Activated T-helper 1 cell treated with anti-CD3 and anti-CD28 coated beads, Interleukin-12 subunit alpha, Interleukin-12 subunit beta, Interleukin-2, Interleukin-4 antibody, amounts not matched to agents 30 ng/mL and 10 ng/mL and 1 ng/mL, durations not matched to agents 14 hours and 24 hours and 36 hours (primary cell): ENCODE data around the gene ARHGAP32. TPM values are rescaled to one million over a fixed set of nuclear protein-coding genes. Genes with fewer than 3 reads are reported as not detected.
"Not testable (repeated sequence)": the region's sequence is repeated elsewhere in the genome, so short reads cannot be mapped to it uniquely, and the experiment has no call there.

Source experiments
- DNase-seq: peaks from one replicate; pipeline ENCODE4 v3.0.0; 2021; ENCODE audit warnings: low spot score
- H3K27ac Mint-ChIP-seq: one replicate; pipeline ENCODE4 v1.8.0; 2021; ENCODE audit warnings: mild to moderate bottlenecking, mixed read lengths
- H3K27me3 Mint-ChIP-seq: one replicate; pipeline ENCODE4 v1.8.0; 2022; ENCODE audit warnings: mild to moderate bottlenecking, moderate library complexity, mixed read lengths; ENCODE audit not compliant: insufficient read depth
- H3K36me3 Mint-ChIP-seq: one replicate; pipeline ENCODE4 v1.8.0; 2021; ENCODE audit warnings: low read depth, mixed read lengths
- H3K4me1 Mint-ChIP-seq: one replicate; pipeline ENCODE4 v1.8.0; 2021; ENCODE audit warnings: low read depth, mixed read lengths
- H3K4me3 Mint-ChIP-seq: one replicate; pipeline ENCODE4 v1.8.0; 2021; ENCODE audit warnings: mild to moderate bottlenecking, moderate library complexity, mixed read lengths
- H3K9me3 Mint-ChIP-seq: one replicate; pipeline ENCODE4 v1.8.0; 2021; ENCODE audit warnings: mixed read lengths
- intact Hi-C: fragments of 100-400 bp; cut with micrococcal nuclease; formaldehyde crosslinking; loops from one replicate; pipeline ENCODE4 v1.15.1; 2024
- total RNA-seq: library from RNA; stranded (reverse); gene quantifications from 2 replicates; pipeline ENCODE4 v1.2.3, GENCODE V29; 2022

The ARHGAP32 gene
- total RNA-seq, 1 donor from 2014 or later: 4.3 TPM

DNA sequence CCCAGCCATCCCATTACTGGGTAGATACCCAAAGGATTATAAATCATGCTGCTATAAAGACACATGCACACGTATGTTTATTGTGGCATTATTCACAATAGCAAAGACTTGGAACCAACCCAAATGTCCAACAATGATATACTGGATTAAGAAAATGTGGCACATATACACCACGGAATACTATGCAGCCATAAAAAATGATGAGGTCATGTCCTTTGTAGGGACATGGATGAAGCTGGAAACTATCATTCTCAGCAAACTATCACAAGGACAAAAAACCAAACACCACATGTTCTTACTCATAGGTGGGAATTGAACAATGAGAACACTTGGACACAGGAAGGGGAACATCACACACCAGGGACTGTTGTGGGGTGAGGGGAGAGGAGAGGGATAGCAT lies 7.0 kb downstream of the ARHGAP32 start:
- H3K4me3 Mint-ChIP-seq, intact Hi-C loops, H3K27ac Mint-ChIP-seq, H3K9me3 Mint-ChIP-seq, H3K4me1 Mint-ChIP-seq, H3K36me3 Mint-ChIP-seq, H3K27me3 Mint-ChIP-seq, DNase-seq: not testable (repeated sequence)

DNA sequence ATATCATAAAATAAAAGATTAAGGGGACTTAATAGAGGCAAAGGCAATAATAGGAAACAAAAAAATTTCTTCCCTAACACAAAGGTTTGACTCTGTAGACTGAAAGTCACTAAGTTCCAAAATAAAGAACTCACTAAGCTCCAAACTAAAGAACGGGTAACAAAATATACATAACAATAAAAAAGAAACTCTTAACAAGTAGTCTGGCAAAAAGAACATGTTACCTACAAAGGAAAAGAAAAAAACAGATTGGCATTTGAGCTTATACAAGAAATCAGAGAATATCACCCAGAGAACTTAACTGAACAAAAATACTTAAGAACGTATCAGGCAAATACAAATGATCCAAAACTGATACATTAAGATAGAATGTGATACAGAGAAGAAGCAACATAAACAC lies 7.5 kb downstream of the ARHGAP32 start:
- Mint-ChIP-seq H3K27ac (no peak overlapping the region), H3K27me3 (no peaks in the 10 kb centered on the region), H3K4me1 (no peaks in the 10 kb centered on the region), H3K36me3 (no peaks in the 10 kb centered on the region), H3K9me3 (no peaks in the 10 kb centered on the region), H3K4me3 (no peak overlapping the region)
- intact Hi-C loops: no loop called here
- no peak for DNase-seq

- intact Hi-C loops: no loop called here
- H3K4me3 Mint-ChIP-seq: no peak overlapping the region
Observed at GRCh38 chr11:129167315-129167714, 24.8 kb downstream of the ARHGAP32 start.

GRCh38 chr11:129163714-129164164 lies 28.4 kb downstream of the ARHGAP32 start:
- intact Hi-C loops: no loop called here
- no peak for DNase-seq
- H3K4me1 Mint-ChIP-seq: peaks cover 8% of the 10 kb centered on the region
- H3K27me3 Mint-ChIP-seq: peaks cover 2% of the 10 kb centered on the region
- no peak overlapping the region for H3K4me3 Mint-ChIP-seq
- no peak overlapping the region for H3K27ac Mint-ChIP-seq
- H3K9me3 Mint-ChIP-seq: peaks cover 9% of the 10 kb centered on the region
- no peaks in the 10 kb centered on the region for H3K36me3 Mint-ChIP-seq

More at GRCh38 chr11:129167315-129167714, 24.8 kb downstream of the ARHGAP32 start:
- DNase-seq: no peak
- Mint-ChIP-seq H3K36me3 (no peaks in the 10 kb centered on the region), H3K27me3 (peaks cover 2% of the 10 kb centered on the region), H3K4me1 (peaks cover 8% of the 10 kb centered on the region), H3K27ac (no peak overlapping the region), H3K9me3 (peaks cover 12% of the 10 kb centered on the region)

DNA sequence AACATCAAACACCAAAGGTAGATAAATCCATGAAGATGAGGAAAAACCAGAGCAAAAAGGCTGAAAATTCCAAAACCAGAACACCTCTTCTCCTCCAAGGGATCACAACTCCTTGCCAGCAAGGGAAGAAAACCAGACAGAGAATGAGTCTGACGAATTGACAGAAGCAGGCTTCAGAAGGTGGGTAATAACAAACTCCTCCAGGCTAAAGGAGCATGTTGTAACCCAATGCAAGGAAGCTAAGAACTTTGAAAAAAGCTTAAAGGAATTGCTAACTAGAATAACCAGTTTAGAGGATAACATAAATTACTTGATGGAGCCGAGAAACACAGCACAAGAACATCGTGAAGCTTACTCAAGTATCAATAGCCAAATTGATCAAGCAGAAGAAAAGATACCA lies 35.0 kb downstream of the ARHGAP32 start:
- intact Hi-C loops, H3K27me3 Mint-ChIP-seq, H3K4me3 Mint-ChIP-seq, H3K27ac Mint-ChIP-seq, H3K4me1 Mint-ChIP-seq, DNase-seq, H3K36me3 Mint-ChIP-seq, H3K9me3 Mint-ChIP-seq: not testable (repeated sequence)

DNA sequence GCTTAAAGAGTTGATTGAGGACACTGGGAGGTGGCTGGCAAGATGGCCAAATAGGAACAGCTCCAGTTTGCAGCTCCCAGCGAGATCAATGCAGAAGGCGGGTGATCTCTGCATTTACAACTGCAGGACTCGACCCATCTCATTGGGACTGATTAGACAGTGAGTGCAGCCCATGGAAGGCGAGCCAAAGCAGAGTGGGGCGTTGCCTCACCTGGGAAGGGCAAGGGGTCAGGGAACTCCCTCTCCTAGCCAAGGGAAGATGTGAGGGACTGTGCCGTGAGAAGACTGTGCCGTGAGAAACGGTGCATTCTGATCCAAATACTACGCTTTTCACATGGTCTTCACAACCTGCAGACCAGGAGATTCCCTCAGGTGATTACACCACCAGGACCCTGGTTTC lies 36.4 kb downstream of the ARHGAP32 start:
- Mint-ChIP-seq H3K4me1 (no peaks in the 10 kb centered on the region), H3K27ac (no peak overlapping the region), H3K27me3 (no peaks in the 10 kb centered on the region), H3K4me3 (no peak overlapping the region), H3K36me3 (no peaks in the 10 kb centered on the region), H3K9me3 (peaks cover 5% of the 10 kb centered on the region)
- intact Hi-C loops: no loop called here
- DNase-seq: no peak

DNA sequence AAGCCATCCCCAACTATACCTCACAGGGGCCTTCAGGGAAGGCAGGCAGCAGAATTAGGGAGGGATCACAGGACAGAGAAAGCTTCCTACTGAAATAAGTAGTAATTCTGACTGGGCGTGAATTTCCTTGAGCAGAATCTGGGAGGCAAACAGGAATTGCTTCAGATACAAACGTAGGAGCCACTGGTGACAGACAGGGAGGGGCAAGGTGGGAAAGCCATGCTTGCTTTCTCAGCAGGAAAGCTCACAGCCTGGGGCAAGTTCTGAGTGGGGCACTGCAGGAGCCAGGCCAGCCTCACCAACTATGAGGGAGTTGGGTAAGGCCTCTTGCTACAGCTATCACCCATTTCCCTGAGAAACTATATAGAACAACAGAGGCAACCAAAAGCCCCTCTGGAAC lies 43.6 kb downstream of the ARHGAP32 start:
- Mint-ChIP-seq H3K4me3 (no peak overlapping the region), H3K27me3 (peaks cover 4% of the 10 kb centered on the region)
- intact Hi-C loops: no loop called here

GRCh38 chr11:129146191-129146590 lies 45.9 kb downstream of the ARHGAP32 start:
- Mint-ChIP-seq H3K27me3 (peaks cover 4% of the 10 kb centered on the region), H3K27ac (no peak overlapping the region), H3K4me3 (no peak overlapping the region), H3K36me3 (no peaks in the 10 kb centered on the region), H3K4me1 (no peaks in the 10 kb centered on the region), H3K9me3 (peaks cover 4% of the 10 kb centered on the region)
- intact Hi-C loops: no loop called here
- DNase-seq: no peak

More for the DNA sequence above, 43.6 kb downstream of the ARHGAP32 start:
- peaks cover 9% of the 10 kb centered on the region for H3K9me3 Mint-ChIP-seq
- no peak for DNase-seq
- H3K36me3 Mint-ChIP-seq: no peaks in the 10 kb centered on the region
- no peaks in the 10 kb centered on the region for H3K4me1 Mint-ChIP-seq
- no peak overlapping the region for H3K27ac Mint-ChIP-seq

GRCh38 chr11:129145276-129145675 lies 46.8 kb downstream of the ARHGAP32 start:
- no peak overlapping the region for H3K4me3 Mint-ChIP-seq
- H3K27me3 Mint-ChIP-seq: peaks cover 2% of the 10 kb centered on the region
- H3K27ac Mint-ChIP-seq: no peak overlapping the region
- no peaks in the 10 kb centered on the region for H3K36me3 Mint-ChIP-seq
- H3K9me3 Mint-ChIP-seq: peaks cover 4% of the 10 kb centered on the region
- H3K4me1 Mint-ChIP-seq: no peaks in the 10 kb centered on the region
- intact Hi-C loops: no loop called here
- no peak for DNase-seq

DNA sequence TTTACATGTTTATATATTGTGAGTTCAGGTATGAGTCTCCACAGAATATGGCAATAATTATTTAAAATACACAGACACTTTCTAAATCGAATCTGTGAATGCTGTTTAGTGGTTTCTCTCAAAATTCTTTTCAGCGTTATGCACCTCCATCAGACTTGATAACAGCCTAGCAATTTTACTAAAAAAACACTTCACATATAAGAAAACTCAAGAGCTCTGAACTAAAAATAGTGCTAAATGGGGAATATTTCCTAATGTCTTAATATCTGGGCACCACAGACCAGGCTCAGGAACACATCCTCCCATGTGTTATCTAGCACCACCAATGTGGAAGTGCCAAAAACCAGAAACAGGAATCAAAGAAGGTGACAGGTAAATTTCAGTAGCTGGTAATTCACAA lies 47.9 kb downstream of the ARHGAP32 start:
- Mint-ChIP-seq H3K36me3 (no peaks in the 10 kb centered on the region), H3K4me3 (no peak overlapping the region), H3K27me3 (peaks cover 2% of the 10 kb centered on the region), H3K4me1 (no peaks in the 10 kb centered on the region), H3K9me3 (no peaks in the 10 kb centered on the region), H3K27ac (no peak overlapping the region)
- intact Hi-C loops: no loop called here
- DNase-seq: no peak

DNA sequence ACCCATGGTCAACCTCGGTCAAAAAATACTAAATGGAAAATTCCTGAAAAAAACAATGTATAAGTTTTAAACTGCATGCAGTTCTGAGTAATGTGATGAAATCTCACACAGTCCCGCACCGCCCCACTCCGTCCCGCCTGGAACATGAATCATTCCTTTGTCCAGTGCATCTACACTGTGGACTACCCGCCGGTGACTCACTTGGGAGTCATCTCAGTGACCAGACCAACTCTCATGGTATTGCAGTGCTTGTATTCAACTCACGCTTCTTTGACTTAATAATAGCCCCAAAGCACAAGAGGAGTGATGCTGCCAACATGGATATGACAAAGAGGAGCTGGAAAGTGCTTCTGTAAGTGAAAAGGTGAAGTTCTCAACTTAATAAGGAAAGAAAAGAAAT lies 48.8 kb downstream of the ARHGAP32 start:
- Mint-ChIP-seq H3K4me3 (no peak overlapping the region), H3K36me3 (no peaks in the 10 kb centered on the region), H3K27me3 (peaks cover 2% of the 10 kb centered on the region), H3K27ac (no peak overlapping the region), H3K9me3 (no peaks in the 10 kb centered on the region), H3K4me1 (no peaks in the 10 kb centered on the region)
- intact Hi-C loops: no loop called here
- DNase-seq: no peak

DNA sequence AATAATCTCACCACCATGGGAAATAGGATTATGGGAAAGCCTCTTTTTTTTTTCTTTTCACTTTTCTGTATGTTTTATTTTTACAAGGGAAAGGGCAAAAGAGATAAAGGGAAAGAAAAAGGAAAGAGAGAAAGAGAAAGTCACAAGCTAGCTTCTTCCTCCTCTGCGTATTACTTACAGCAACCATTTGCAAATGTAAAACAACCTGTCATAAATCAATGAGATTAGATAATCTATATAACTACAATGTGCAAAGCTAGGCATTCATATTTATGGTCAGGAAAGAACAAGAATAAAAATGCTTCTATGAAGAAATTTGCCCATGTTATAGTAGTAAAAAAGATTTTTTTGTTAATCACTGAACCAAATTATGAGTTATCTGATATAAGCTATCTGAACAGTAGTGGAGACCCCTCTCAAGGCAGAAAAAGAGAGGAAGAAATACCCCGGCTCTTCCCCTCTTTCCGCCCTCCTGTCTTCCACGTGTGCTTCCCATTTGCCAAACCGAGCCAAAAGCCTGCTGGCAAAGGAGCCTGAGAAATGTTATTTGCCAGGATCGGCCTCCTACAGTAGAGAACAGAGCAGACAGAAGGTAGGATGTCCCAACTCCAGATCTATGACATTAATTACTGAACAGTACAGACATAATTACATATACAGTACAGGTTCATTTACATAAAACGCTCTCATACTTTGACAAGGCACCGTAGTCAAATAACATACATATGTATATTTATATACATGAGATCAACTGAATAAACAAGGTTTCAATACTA lies 50.2 kb downstream of the ARHGAP32 start:
- H3K4me1 Mint-ChIP-seq: no peaks in the 10 kb centered on the region
- intact Hi-C loops: no loop called here
- H3K4me3 Mint-ChIP-seq: no peak overlapping the region
- H3K27ac Mint-ChIP-seq: no peak overlapping the region
- H3K36me3 Mint-ChIP-seq: no peaks in the 10 kb centered on the region
- no peak for DNase-seq
- H3K9me3 Mint-ChIP-seq: no peaks in the 10 kb centered on the region
- no peaks in the 10 kb centered on the region for H3K27me3 Mint-ChIP-seq

DNA sequence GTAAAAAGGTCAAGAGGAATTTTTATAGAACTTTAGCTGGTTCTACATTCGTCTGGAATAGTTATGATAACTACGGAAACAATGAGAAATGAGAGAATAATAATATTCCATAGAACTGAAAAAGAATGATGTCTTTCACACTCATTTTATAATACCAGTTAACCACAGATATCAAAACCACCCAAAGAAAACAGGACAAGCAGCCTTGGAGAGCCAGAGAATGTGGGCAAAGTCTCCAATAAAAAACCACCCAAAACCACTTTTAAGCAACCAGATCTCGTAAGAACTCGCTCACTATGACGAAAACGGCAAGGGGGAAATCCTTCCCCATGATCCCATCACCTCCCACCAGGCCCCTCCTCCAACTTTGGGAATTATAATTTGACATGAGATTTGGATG lies 60.8 kb downstream of the ARHGAP32 start:
- no peak overlapping the region for H3K27ac Mint-ChIP-seq
- no peaks in the 10 kb centered on the region for H3K9me3 Mint-ChIP-seq
- DNase-seq: no peak
- H3K36me3 Mint-ChIP-seq: no peaks in the 10 kb centered on the region
- no peaks in the 10 kb centered on the region for H3K4me1 Mint-ChIP-seq
- intact Hi-C loops: no loop called here
- H3K4me3 Mint-ChIP-seq: no peak overlapping the region
- peaks cover 3% of the 10 kb centered on the region for H3K27me3 Mint-ChIP-seq
